Activated T-cell treated with anti-CD3 and anti-CD28 coated beads for 1 hour (primary cell): ENCODE results near the gene AP1S3.

ENCODE experiments used
- DNase-seq: peaks from one replicate; pipeline ENCODE4 v3.0.0-alpha.2; 2020; ENCODE audit warnings: low read depth

The AP1S3 gene

DNA sequence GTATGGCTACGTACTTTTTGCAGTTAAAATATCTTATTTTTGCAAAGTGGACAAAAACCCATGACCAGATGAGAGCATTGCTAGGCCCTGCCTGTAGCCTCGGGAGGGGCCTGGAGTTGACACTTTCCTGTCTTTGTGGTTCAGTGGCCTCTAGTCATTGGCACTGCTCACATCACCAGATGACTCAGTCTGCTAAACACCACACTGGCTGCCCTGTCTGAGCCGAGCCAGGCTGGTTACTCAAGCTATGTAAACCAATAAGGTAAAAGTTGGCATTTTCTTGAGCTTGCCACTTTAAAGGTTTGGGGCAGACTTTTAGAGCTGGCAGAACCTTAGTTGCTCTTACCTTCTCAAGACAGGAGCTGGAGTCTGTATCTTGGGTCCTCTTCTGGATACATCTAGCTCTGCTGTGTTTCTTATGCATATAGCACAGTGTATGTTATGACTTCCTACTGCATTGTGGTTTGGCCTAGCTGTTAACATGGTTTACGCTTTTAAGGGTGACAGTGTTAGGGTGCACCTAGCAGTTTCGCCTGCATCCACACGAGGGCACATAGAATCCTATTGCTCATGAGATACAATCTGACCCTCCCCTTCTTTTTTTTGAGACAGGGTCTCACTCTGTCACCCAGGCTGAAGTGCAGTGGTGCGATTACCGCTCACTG, 76.4 kb downstream of the AP1S3 start:
- peak; percentile 6 for DNase-seq

DNA sequence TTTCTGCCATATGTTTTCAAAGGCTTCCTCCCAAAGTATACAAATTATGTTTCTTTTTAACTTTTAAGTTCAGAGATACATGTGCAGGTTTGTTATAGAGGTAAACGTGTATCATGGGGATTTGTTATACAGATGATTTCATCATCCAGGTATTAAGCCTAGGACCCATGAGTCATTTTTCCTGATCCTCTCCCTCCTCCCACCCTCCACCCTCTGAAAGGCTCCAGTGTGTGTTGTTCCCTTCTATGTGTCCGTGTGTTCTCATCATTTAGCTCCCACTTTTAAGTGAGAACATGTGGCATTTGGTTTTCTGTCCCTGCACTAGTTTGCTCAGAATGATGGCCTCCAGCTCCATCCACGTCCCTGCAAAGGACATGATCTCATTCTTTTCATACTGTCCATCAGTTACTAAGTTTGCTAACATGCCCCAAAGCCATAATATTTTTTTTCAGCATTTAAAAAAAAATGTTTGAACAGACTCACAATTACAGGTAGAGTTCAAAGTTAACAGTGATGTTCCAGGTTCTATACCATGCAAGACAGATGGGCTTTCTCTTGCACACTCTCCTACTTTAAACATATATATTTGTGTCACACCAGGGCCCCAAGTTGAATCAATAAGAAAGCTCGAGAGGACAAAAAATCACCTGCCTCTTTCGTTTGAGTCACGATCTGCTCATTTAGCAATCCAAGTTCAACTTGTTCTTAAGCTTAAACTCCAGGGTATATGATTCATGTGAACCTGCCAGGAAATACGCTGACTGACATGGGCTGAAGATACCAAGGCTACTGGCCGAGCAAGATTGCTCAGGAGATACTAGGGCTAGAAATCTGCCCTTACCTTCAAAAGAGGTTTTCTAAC, 77.6 kb downstream of the AP1S3 start:
- no peak for DNase-seq

DNA sequence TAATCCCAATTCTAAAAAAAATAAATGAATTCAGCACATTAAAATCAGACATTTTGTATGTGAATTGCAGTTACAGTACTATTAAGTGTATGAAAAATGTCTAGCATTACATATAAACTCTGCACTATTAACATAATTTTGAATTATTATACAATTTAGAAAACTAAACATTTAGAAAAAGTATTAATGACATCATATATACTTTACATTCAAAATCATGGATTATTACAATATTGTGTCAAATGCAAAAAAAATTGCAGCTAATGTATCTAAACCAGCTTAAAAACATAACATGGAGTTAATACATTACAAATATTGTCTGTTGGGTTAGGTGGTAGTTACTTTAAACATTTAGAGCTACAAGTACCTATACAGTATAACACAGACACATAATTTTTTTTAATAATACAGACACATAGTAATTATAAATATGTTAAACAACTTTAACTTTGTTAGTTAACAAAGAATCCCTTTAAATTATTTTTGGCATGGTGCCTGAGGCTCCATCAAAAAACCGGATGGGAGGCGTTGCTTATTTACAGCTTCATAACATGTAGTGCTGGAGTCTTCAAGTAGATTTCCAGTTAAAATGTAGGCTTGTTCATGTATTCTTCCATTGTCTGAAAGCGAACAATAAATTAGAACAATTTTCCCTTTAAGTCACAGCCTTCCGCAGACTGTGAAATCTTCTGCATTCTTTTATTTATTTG, 79.1 kb downstream of the AP1S3 start:
- DNase-seq, result no peak

DNA sequence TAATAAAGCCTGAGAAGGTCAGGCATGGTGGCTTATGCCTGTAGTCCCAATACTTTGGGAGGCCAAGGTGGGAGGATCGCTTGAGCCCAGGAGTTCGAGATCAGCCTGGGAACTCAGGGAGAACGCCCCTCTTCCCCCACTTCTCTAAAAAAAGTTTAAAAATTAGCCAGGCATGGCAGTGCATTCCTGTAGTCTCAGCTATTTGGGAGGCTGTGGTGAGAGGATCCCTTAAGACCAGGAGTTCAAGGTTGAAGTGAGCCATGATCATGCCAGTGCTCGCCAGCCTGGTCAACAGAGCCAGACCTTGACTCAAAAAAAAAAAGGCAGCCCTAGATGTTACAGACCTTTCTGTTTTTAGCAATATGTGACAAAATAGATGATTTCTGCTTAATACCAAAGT, 83.4 kb downstream of the AP1S3 start:
- DNase-seq, result no peak

DNA sequence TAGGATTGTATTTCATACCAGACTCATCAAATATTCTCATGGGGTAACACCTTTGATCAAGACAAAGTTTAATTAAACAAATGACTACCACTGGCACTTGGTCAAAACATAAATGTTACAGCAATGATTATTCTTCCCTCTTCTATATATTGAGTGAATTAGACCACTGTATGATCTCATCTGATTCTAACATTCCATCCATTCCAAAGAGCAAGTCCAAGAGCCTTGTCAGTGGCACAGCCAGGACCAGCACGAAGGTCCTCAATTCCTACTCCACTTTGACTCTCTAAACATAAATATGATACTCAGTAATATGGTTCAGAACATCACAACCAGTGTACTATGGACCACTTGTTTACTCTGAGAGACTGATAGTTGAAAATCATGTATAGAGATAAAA, 86.4 kb downstream of the AP1S3 start:
- no peak for DNase-seq

DNA sequence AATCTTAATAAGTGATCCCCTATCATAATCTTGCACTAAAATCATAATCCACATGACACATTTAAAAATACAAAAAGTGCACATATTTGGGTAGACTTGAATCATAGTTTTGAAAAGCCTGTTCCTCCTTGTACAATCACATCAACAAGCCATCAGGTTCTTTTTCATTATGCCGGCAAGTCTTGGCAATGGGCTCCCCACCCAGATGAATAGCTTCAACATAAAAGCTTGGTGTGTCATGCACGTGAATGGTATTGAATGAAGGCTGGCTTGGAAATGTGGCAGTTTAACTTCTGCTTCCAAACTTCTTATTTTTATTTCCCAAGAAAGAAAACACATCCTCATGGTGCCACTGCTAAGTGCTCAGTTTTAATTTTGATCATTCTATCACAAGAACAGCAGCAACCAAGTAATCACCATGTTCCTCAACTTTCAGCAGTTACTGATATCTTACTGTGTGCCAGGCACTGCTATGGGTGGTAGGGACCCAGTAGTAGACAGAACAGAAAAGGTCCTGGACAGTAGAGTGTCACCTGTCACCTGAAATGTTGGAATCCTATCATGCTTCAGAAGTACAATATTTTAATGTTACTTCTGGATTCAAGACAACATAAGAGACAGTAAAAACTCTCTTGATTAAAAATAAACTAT, 89.9 kb downstream of the AP1S3 start:
- DNase-seq, result no peak

DNA sequence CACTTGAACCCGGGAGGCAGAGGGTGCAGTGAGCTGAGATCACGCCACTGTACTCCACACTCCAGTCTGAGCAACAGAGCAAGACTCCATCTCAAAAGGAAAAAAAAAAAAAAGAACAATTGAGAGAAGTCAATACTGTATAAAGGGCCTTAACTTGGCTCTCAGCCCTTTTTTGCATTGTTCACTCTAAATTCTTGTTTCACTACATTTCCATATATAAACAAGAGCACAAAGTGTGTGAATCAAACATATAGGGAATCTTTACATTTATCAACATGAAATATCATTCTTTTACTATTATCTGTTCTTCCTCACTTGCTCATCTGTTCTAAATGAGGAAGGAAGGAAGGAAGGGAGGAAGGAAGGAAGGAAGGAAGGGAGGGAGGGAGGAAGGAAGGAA, 90.8 kb downstream of the AP1S3 start:
- no peak for DNase-seq

DNA sequence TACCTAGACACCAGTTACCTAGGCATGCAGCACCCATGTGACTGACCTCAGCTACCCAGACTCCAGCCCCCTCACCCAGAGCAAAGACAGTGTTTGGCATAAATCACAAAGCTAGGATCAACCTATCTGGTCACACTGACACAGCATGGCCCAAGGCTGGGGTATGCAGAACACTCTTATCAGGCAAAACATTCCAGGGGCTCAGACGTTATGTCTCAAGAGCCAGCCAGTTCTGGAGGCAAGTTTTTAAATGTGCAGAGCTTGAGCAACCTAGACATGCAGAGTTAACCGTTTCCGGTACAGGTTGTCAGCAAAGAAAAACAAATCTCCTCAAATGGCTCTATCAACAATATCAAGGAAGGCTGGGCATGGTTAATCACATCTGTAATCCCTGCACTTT, 92.8 kb downstream of the AP1S3 start:
- no peak for DNase-seq

DNA sequence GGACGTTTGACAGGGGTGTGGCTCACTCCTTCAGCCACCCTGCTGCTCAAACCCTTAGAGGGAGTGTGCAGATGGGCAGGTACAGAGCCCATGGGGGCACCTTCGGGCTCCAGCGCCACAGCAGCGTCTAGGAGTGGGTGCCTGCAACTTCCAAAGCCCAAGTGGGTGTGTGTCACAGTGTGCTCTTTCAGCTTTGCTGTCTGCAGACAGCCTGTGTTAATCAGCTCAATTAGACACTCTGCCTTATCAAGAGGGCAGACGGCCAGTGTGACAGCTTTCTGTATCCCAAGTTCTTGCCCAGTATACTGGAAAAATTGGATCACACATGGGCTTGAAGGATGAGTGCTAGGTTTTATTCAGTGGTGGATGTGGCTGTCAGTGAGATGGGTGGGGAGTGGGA, 96.7 kb downstream of the AP1S3 start:
- DNase-seq, result no peak

DNA sequence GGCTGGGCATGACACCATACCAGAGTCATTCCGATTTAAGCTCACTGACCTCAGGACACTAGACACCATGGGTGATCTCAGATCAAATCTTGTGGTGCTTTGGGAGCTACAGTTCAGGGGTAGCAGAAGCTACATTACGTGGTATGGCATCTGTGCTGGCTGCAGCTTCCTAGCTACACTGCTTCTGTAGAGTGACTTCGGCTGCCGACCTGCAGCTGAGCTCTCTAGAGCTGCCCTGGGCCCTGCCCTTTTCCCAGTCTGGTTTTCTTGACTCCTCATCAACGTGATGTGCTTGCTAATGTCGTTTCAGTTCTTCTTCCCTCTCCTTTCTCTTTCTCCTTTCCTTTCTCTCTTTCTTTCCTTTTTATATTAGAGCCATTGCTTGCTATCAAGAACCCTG, 100.2 kb downstream of the AP1S3 start:
- no peak for DNase-seq

DNA sequence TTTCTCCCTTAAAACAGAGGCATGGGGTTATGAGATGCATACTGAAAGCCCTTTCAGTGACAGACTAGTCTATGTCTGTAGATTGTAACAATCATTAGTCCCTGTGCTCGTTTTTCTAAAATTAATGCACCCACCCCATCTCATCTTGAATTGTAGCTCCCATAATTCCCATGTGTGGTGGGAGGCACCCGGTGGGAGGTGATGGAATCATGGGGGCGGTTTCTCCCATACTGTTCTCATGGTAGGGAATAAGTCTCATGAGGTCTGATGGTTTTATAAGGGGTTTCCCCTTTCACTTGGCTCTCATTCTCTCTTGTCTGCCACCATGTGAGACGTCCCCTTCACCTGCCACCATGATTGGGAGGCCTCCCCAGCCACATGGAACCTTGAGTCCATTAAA, 100.9 kb downstream of the AP1S3 start:
- no peak for DNase-seq

DNA sequence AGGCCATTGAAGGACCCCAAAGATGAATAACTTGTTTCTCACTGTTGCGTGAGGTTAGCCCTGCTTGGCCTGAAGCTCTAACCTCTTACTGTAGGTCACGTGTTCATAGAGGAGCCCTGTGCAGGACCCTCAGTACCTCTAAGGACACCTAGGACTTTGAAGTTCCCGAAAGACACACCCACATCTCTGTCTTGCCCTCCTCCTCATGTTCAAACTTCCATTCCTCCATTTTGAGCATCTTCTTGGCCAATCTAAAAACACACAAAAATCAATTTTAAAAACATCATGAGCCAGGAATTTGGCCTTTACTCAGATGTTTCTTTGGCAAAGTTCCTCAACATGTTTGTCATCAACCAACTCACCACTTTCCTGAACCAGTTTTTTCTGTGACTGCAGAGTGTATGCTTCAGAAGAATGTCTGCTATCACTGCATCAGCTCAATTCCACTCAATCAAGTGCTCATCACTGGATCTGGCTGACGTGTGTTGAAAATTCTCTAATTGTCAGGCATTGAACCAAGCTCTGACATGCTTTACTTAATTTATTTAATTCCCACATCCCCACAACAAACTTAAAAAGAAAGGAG, 101.6 kb downstream of the AP1S3 start:
- DNase-seq, result no peak

DNA sequence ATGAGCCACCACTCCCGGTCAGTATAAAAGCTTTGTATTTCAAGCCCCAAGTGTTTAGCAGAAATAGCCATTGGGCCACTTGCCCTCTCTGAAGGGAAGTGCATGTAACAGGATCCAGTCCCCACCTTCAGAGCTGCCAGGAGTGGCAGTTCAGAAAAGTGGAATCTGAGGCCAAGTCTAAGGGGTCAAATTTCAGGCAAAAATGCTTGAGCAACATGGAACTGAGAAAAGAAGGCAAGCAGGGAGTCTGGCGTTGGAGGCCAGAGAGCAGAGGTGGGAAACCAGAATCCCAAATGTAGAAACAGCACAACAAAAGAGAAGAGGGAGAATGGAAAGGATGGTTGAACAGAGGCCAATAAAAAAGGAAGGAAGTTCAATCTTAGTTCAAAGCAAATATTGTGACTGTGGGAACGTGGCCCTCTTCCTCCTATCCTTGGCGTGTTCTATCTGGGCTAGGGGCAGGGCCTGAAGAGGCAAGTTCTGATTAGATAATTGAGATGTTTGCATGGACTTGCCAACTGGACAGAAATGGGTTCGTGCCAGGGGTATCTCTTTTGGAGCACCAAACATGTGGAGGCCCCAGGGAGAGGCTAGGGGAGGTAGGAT, 102.2 kb downstream of the AP1S3 start:
- DNase-seq, result no peak

DNA sequence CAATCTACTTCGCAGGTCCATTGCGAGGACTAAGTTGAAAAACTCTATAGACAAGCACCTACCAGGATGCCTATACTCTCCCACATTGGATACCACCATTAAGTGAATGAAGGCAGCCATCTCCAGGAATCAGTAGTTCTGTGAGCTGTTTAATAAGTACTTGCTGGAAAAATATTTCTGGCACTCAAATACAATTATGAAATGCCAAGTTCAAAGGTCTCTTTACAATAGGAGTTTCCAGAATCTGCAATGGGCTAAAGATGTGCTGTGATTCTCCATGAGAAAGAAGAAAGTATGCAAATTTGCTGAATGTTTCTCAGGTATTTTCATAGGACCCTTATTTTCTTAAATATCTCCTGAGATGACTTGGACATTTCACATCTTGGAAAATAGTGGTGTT, 103.0 kb downstream of the AP1S3 start:
- no peak for DNase-seq

DNA sequence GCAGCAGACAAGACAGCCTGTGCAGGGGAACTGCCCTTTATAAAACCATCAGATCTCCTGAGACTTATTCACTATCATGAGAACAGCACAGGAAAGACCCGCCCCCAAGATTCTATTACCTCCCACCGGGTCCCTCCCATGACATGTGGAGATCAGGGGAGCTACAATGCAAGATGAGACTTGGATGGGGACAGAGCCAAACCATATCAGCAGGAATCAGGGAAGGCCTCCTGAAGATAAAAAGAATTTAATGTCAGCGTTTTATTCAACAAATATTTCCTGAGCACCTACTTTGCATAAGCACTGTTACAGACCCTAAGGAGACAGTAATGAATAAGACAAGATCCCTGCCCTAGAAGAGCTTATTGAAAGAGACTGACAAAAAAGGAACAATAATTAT, 105.0 kb downstream of the AP1S3 start:
- DNase-seq, result no peak

DNA sequence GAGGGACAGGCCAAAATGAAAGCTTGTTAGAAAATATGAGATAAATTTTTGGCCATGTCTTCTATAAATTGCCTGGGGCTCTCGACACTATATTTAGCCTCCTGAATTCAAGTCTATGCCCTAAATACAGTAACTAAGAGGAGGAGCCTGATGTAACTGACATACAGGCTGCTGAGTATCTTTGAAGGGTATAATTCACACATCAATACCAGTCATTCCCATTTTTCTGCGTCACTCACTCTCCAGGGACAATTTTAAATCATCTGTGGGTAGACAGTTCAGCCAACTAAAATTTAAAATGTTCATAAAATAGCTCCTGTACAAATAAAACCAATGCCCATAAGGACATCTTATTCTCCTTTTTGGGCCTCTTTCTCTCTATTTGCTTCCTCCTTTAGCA, 105.9 kb downstream of the AP1S3 start:
- DNase-seq, result no peak

DNA sequence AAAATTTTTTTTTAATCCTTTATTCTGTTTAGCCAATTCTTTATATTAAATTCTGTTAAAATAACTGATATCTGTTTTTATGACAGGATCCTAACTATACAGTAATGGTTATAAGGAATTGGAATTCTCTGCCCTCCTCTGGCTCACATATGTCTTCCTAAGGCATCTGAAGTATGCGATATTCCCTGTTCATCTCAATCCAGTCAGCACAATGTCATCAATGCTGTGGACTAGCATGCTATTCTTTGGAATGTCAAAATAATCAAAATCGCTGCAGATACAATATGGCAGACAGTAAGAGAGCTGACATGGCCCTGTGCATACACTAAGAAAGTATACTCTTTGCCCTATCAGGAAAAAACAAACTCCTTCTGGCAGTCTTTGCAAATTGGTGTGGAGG, 107.6 kb downstream of the AP1S3 start:
- no peak for DNase-seq

DNA sequence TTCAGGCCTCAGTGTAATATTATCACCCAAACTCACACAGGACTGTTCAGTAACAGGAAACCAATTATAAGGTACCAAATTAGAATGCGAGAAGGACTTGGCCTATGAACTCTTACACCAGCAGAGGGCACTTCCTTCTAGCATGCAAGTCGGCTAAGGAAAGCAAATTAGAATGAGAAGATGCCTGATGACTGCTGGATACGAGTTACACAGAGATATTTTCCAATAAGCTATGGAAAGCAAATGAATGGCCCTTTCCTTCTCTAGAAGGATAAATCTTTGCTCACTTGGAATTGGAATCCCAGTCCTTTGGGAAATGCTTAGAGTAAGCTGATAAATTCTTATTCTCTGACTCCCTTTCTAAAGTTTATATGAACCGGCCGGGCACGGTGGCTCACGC, 109.8 kb downstream of the AP1S3 start:
- DNase-seq, result no peak

DNA sequence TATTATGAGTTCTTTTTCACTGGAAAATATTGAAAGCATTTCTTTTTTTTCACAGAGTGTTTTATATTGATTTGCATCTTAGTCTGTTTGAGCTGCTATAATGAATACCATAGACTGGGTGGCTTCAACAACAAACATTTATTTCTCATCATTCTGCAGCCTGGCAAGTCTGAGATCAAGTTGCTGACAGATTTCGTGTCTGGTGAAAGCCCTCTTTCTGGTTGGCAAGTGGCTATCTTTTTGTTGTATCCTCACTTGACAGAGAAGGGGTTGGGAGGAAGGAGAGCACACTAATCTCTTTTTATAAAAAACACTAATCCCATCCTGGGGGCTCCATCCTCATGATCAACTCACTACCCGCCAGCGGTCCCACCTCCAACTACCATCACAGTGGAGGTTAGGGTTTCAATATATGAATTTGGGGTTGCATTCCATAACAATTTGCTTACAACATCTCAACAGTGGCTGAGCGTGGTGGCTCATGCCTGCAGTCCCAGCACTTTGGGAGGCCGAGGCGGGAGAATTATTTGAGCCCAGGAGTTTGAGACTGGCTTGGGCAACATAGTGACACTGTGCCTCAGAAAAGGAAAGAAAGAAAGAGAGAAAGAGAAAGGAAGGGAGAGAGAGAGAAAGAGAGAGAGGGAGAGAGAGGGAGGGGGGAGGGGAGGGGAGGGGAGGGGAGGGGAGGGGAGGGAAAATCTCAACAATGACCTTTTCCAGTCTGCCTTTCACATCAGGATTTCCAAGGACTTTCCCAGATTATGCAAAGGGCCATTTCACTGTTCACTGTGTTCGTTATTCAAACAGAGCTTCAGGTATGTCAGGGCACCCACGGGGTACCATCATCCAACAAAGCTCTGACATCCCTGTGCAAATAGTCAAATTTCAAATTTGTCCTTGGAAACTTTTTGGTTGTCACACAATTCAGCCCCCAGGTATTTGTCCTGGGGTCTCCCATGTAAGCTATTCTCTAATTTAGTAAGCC, 111.1 kb downstream of the AP1S3 start:
- no peak for DNase-seq

DNA sequence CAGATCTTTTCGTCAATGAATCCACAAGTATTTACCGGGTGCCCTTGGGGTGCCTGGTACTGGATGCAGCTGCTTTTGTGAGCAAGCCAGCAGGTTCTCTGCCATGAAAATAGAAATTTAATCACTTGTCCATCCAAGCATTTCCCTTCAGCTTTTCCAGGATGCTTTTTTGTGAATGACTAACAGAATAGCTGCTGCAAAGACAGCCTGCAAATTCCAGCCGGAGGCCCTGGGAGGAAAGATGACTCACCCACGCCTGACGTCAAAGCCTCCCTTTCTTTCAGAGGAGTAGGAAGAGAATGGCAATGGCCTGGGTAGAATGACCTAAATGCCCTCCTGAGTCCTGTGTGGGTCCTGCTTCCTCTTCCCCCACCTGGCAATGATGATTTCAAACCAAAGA, 111.9 kb downstream of the AP1S3 start:
- DNase-seq, result no peak

DNA sequence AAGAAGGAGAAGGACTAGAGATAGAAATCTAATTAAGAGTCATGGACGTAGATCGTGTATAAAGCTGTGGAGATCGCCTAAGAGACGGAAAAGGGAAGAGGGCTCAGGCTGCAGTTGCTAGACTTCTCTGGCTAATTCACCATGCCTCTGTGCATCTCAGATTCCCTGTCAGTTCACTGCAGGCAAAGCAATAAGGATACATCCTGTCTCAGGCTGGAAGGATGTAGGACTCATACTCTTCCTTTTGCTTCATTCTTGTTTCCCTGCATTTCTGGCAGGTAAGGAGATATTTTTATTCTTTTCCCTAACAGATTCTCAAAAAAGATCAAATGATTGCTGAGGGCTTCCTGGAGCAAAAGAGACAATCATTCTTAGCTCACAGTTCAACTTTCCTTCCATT, 112.5 kb downstream of the AP1S3 start:
- DNase-seq, result no peak
